Activated CD4-positive, alpha-beta T cell treated with anti-CD3 and anti-CD28 coated beads, Interleukin-2, amount 50 U/mL, for 24 hours (primary cell): ENCODE results near the gene INO80D.
A peak's percentile ranks its signal among the peaks of the same experiment; 100 is the strongest.
"Not testable (repeated sequence)": the region's sequence is repeated elsewhere in the genome, so short reads cannot be mapped to it uniquely, and the experiment has no call there.

ENCODE experiments used
- DNase-seq, 2 donors: peaks; one replicate each; pipeline ENCODE4 v3.0.0-alpha.2; 2020; ENCODE audit warnings: low read depth in 1 of 2, low spot score in 1 of 2

The INO80D gene

GRCh38 chr2:206084870-206085741, 868 bp downstream of the INO80D start:
- peak; percentile 14 to 42 for DNase-seq

- DNase-seq: no peak
These were observed 1.5 kb downstream of the INO80D start for GRCh38 chr2:206084439-206084869.

- peak in 1 of 2 donors; percentile 17 for DNase-seq
These were observed 2.2 kb downstream of the INO80D start for GRCh38 chr2:206083602-206084438.

- DNase-seq: no peak
These were observed 3.6 kb downstream of the INO80D start for GRCh38 chr2:206082298-206082843.

- DNase-seq: no peak
These were observed 5.0 kb downstream of the INO80D start for GRCh38 chr2:206080927-206081326.

- DNase-seq: no peak
These were observed 6.1 kb downstream of the INO80D start for GRCh38 chr2:206079699-206080465.

- not testable (repeated sequence) for DNase-seq
These were observed 8.1 kb downstream of the INO80D start for GRCh38 chr2:206077879-206078278.

- DNase-seq: no peak
These were observed 10.9 kb downstream of the INO80D start for GRCh38 chr2:206075113-206075512.

GRCh38 chr2:206071807-206072206, 14.2 kb downstream of the INO80D start:
- DNase-seq: no peak

GRCh38 chr2:206069417-206069816, 16.6 kb downstream of the INO80D start:
- no peak for DNase-seq

GRCh38 chr2:206068207-206068606, 17.8 kb downstream of the INO80D start:
- no peak for DNase-seq

- no peak for DNase-seq
These were observed 21.9 kb downstream of the INO80D start for GRCh38 chr2:206064077-206064476.

- DNase-seq: no peak
These were observed 22.3 kb downstream of the INO80D start for GRCh38 chr2:206063635-206064034.

GRCh38 chr2:206062724-206063123, 23.2 kb downstream of the INO80D start:
- no peak for DNase-seq

- no peak for DNase-seq
These were observed 29.7 kb downstream of the INO80D start for GRCh38 chr2:206056286-206056685.

- DNase-seq: no peak
These were observed 31.0 kb downstream of the INO80D start for GRCh38 chr2:206054952-206055351.

GRCh38 chr2:206051912-206052311, 34.1 kb downstream of the INO80D start:
- DNase-seq: no peak

GRCh38 chr2:206049392-206049791, 36.6 kb downstream of the INO80D start:
- no peak for DNase-seq

GRCh38 chr2:206045251-206045650, 40.7 kb downstream of the INO80D start:
- no peak for DNase-seq

- no peak for DNase-seq
These were observed 45.4 kb downstream of the INO80D start for GRCh38 chr2:206040525-206040924.

GRCh38 chr2:206035393-206035792, 50.6 kb downstream of the INO80D start:
- DNase-seq: not testable (repeated sequence)
